AG10803 (cell line): ENCODE results near the gene MARK2.
"Not testable (repeated sequence)": the region's sequence is repeated elsewhere in the genome, so short reads cannot be mapped to it uniquely, and the experiment has no call there.

Experiments
- DNase-seq: peaks from one replicate; pipeline ENCODE4 v3.0.0; 2010; ENCODE audit warnings: low read depth
- H3K4me3 ChIP-seq: 2 replicates; pipeline ENCODE4 v1.5.1; 2011; ENCODE audit warnings: mild to moderate bottlenecking, low read length, control low read depth
- CTCF ChIP-seq: conservative IDR thresholded peaks from 2 replicates; pipeline ENCODE4 v1.5.1; 2011; ENCODE audit warnings: mild to moderate bottlenecking, low read length, control low read depth, inconsistent platforms

The MARK2 gene

GRCh38 chr11:63851364-63851763, 12.5 kb downstream of the MARK2 start:
- no peak for TF ChIP-seq CTCF
- no peak for DNase-seq
- no peak overlapping the region for H3K4me3 ChIP-seq

GRCh38 chr11:63853476-63853875, 14.6 kb downstream of the MARK2 start:
- TF ChIP-seq CTCF: no peak
- DNase-seq: no peak
- no peak overlapping the region for H3K4me3 ChIP-seq

- TF ChIP-seq CTCF: no peak
- H3K4me3 ChIP-seq: no peak overlapping the region
- peak; percentile 65 for DNase-seq
Measured at GRCh38 chr11:63854696-63855095, 15.8 kb downstream of the MARK2 start.

GRCh38 chr11:63855975-63856374, 17.1 kb downstream of the MARK2 start:
- H3K4me3 ChIP-seq: no peak overlapping the region
- no peak for DNase-seq
- TF ChIP-seq CTCF: no peak

- no peak for DNase-seq
- no peak overlapping the region for H3K4me3 ChIP-seq
- no peak for TF ChIP-seq CTCF
Measured at GRCh38 chr11:63858628-63859550, 20.0 kb downstream of the MARK2 start.

GRCh38 chr11:63862923-63863322, 24.0 kb downstream of the MARK2 start:
- TF ChIP-seq CTCF: no peak
- no peak for DNase-seq
- H3K4me3 ChIP-seq: no peak overlapping the region

- DNase-seq, H3K4me3 ChIP-seq: not testable (repeated sequence)
Measured at GRCh38 chr11:63863620-63864019, 24.7 kb downstream of the MARK2 start.
